K562 (cell line): ENCODE results near the gene ASCL2. TPM values are rescaled to one million over a fixed set of nuclear protein-coding genes. Genes with fewer than 3 reads are reported as not detected.

Experiments
- ATAC-seq: fragments of 200-7000 bp; cut with Tn5 transposase; 3 replicates; pipeline ENCODE4 v1.9.1; 2020; ENCODE audit warnings: moderate library complexity
- BruUV-seq: library from RNA; stranded (reverse); fragments of 400-500 nt; replicated peaks from 2 replicates; lab custom pipeline; 2021; lab: Mats Ljungman, UMichigan
- CTCF ChIA-PET: fragments of 300-600 bp; formaldehyde crosslinking; extraction: SDS; loops from one replicate; lab custom pipeline; 2021; ENCODE audit warnings: low intra/inter-chr PET ratio; lab: Yijun Ruan, JAX
- POLR2A ChIA-PET: fragments of 300-600, 350-650 bp; sonication (Branson Sonifier 250); formaldehyde crosslinking; extraction: SDS; loops from one replicate; lab custom pipeline; 2021; ENCODE audit warnings: antibody characterized with exemption, inconsistent platforms; lab: Yijun Ruan, JAX
- DNase-seq, 4 experiments: peaks; one replicate each; pipeline versions ENCODE4 v3.0.0 to v3.0.0-alpha.2; 2011 to 2018; ENCODE audit warnings: low spot score in 3 of 4, mixed read lengths in 3 of 4; ENCODE audit errors: extremely low read depth in 1 of 4
- FAIRE-seq: peaks from 2 replicates; lab custom pipeline; 2011; peaks lifted over from hg19 to GRCh38; lab: Jason Lieb, UNC
- H2AFZ ChIP-seq: 2 replicates; pipeline ENCODE4 v1.6.0; 2011; ENCODE audit warnings: low read depth, low read length, control low read depth, inconsistent platforms
- H3K27ac ChIP-seq: fragments of 200-600 bp; 3 replicates; pipeline ENCODE4 v1.8.0; 2011; ENCODE audit warnings: low read depth, mild to moderate bottlenecking, control low read depth, inconsistent platforms, low read length, moderate library complexity, mixed read lengths; ENCODE audit errors: extremely low read depth
- H3K27me3 ChIP-seq, 2 experiments: fragments of 300-600 bp in 1 of 2; 2 replicates in 1 of 2; 3 replicates in 1 of 2; pipeline versions ENCODE4 v1.6.0 to v1.8.0; 2011; ENCODE audit warnings: inconsistent platforms in 2 of 2, low read length in 2 of 2, mild to moderate bottlenecking in 1 of 2, mixed read lengths in 1 of 2, moderate library complexity in 1 of 2; ENCODE audit not compliant: control insufficient read depth in 2 of 2, insufficient read depth in 2 of 2
- H3K36me3 ChIP-seq: fragments of 300-600 bp; 3 replicates; pipeline ENCODE4 v1.8.0; 2011; ENCODE audit warnings: mild to moderate bottlenecking, low read length, inconsistent platforms; ENCODE audit not compliant: control insufficient read depth, insufficient read depth
- H3K4me1 ChIP-seq, 2 experiments: fragments of 200-600 bp in 1 of 2; replicated peaks in 1 of 2; 2 replicates in 1 of 2; 3 replicates in 1 of 2; pipeline versions ENCODE4 v1.5.1 to v1.8.0; 2011; ENCODE audit warnings: inconsistent platforms in 2 of 2, low read length in 2 of 2, mild to moderate bottlenecking in 1 of 2, mixed read lengths in 1 of 2, moderate library complexity in 1 of 2; ENCODE audit not compliant: control insufficient read depth in 2 of 2, insufficient read depth in 2 of 2
- H3K4me2 ChIP-seq: 2 replicates; pipeline ENCODE4 v1.6.1; 2011; ENCODE audit warnings: low read length, control low read depth, inconsistent platforms, mixed read lengths; ENCODE audit not compliant: insufficient read depth
- H3K4me3 ChIP-seq: fragments of 200-600 bp; sonication (generic), shearing (Covaris generic); 2 replicates; pipeline ENCODE4 v1.5.1; 2016; ENCODE audit warnings: control low read depth, inconsistent platforms
- H3K79me2 ChIP-seq: fragments of 200-600 bp; 3 replicates; pipeline ENCODE4 v1.8.0; 2011; ENCODE audit warnings: low read length, inconsistent platforms; ENCODE audit not compliant: control insufficient read depth, insufficient read depth
- H3K9ac ChIP-seq, 2 experiments: 2 replicates each; pipeline versions ENCODE4 v1.6.0 to v1.6.1; 2011; ENCODE audit warnings: low read depth in 2 of 2, low read length in 2 of 2, control low read depth in 1 of 2, inconsistent platforms in 1 of 2, mild to moderate bottlenecking in 1 of 2, mixed read lengths in 1 of 2; ENCODE audit not compliant: insufficient read depth in 1 of 2
- H3K9me1 ChIP-seq: one replicate; pipeline ENCODE4 v1.6.0; 2011; ENCODE audit warnings: inconsistent platforms, mild to moderate bottlenecking, low read length, moderate library complexity; ENCODE audit not compliant: control insufficient read depth, insufficient read depth
- H3K9me3 ChIP-seq: replicated peaks from 2 replicates; pipeline ENCODE4 v1.5.1; 2011; ENCODE audit warnings: low read depth, low read length, inconsistent platforms; ENCODE audit not compliant: control insufficient read depth, insufficient read depth
- H4K20me1 ChIP-seq: replicated peaks from 2 replicates; pipeline ENCODE4 v1.6.1; 2011; ENCODE audit warnings: low read length, inconsistent platforms, mixed read lengths; ENCODE audit not compliant: control insufficient read depth, insufficient read depth
- CBX1 ChIP-seq: sonication (generic); IDR thresholded peaks from 2 replicates; pipeline ENCODE4 v1.6.1; 2016; ENCODE audit warnings: antibody characterized with exemption, low read depth, mild to moderate bottlenecking
- CTBP1 ChIP-seq: fragments of 450-650 bp; IDR thresholded peaks from 2 replicates; pipeline ENCODE4 v1.6.1; 2016; ENCODE audit warnings: borderline replicate concordance
- DEAF1 ChIP-seq: fragments of 450-650 bp; formaldehyde crosslinking; IDR thresholded peaks from 2 replicates; pipeline ENCODE4 v1.4.0; 2020; ENCODE audit warnings: mild to moderate bottlenecking, moderate library complexity
- FOSL1 ChIP-seq: fragments of 200-800 bp; sonication (Bioruptor generic); conservative IDR thresholded peaks from 2 replicates; pipeline ENCODE4 v1.6.1; 2016; ENCODE audit warnings: missing genetic modification characterization, missing compliant biosample characterization
- MAZ ChIP-seq, 2 experiments: fragments of 450-650 bp in 1 of 2; sonication (generic) in 1 of 2; formaldehyde crosslinking; IDR thresholded peaks in 1 of 2; conservative IDR thresholded peaks in 1 of 2; 2 replicates each; pipeline versions ENCODE4 v1.4.0 to v1.5.0; 2020; ENCODE audit warnings: mild to moderate bottlenecking in 1 of 2, missing genetic modification reagents in 1 of 2
- RAD21 ChIP-seq, 2 experiments: fragments of 250-450 bp in 1 of 2; fragments of 450-650 bp in 1 of 2; sonication (Bioruptor Pico) in 1 of 2; formaldehyde crosslinking in 1 of 2; IDR thresholded peaks in 1 of 2; conservative IDR thresholded peaks in 1 of 2; 2 replicates each; pipeline versions ENCODE4 v1.4.0 to v1.8.0; 2020 to 2022; ENCODE audit warnings: mild to moderate bottlenecking in 2 of 2, moderate library complexity in 1 of 2
- RCOR1 ChIP-seq, 2 experiments: IDR thresholded peaks; 2 replicates each; pipeline ENCODE4 v1.6.1; 2012; ENCODE audit warnings: low read depth in 2 of 2, low read length in 2 of 2, borderline replicate concordance in 1 of 2, improper control_type of control experiment in 1 of 2
- SMC3 ChIP-seq: conservative IDR thresholded peaks from 2 replicates; pipeline ENCODE4 v1.6.1; 2011; ENCODE audit warnings: low read depth, low read length, improper control_type of control experiment; ENCODE audit not compliant: insufficient read depth
- SPI1 ChIP-seq: IDR thresholded peaks from 2 replicates; pipeline ENCODE4 v1.6.1; 2011; ENCODE audit warnings: low read depth, low read length, control low read depth, borderline replicate concordance
- TCF7L2 ChIP-seq: fragments of 150-350 bp; IDR thresholded peaks from 2 replicates; pipeline ENCODE4 v1.6.1; 2016; ENCODE audit warnings: low read depth, mild to moderate bottlenecking, low read length, moderate library complexity
- U2AF1 ChIP-seq: fragments of 200-400 bp; formaldehyde crosslinking; optimal IDR thresholded peaks from 2 replicates; pipeline ENCODE3; 2017; ENCODE audit warnings: mild to moderate bottlenecking, low read depth, low read length, moderate library complexity
- ZNF134 ChIP-seq: fragments of 250-450 bp; sonication (Bioruptor Pico); conservative IDR thresholded peaks from 2 replicates; pipeline ENCODE4 v1.4.0; 2020
- ZNF395 ChIP-seq: fragments of 200-800 bp; sonication (Bioruptor generic); IDR thresholded peaks from 2 replicates; pipeline ENCODE4 v1.6.1; 2017; ENCODE audit warnings: missing genetic modification characterization, missing compliant biosample characterization
- ZNF766 ChIP-seq: fragments of 200-800 bp; sonication (Bioruptor generic); conservative IDR thresholded peaks from 2 replicates; pipeline ENCODE4 v1.6.1; 2016; ENCODE audit warnings: missing genetic modification characterization, missing compliant biosample characterization
- WGBS: fragments of 100-300 bp; shearing (Covaris generic); methylation state at CpG from one replicate; pipeline ENCODE4 v1.1.6; 2016; ENCODE audit warnings: low coverage, mixed read lengths; ENCODE audit not compliant: insufficient coverage; ENCODE audit errors: missing lambda C conversion rate; 5-methylcytosine and 5-hydroxymethylcytosine counted together
- in situ Hi-C: fragments of 300-500 bp; cut with MboI; formaldehyde crosslinking; loops from 4 replicates; pipeline ENCODE4 v1.15.0; 2018; ENCODE audit warnings: inconsistent platforms, mixed read lengths
- intact Hi-C: fragments of 100-400 bp; cut with micrococcal nuclease; formaldehyde crosslinking; loops from 2 replicates; pipeline ENCODE4 v1.14.2; 2022
- polyA plus RNA-seq, 8 experiments: library from polyadenylated mRNA; depleted of rRNA in 4 of 8; stranded (reverse) in 5 of 8; unstranded in 3 of 8; fragments of >200 nt; fragmentation: Nextera tagmentation in 2 of 8; fragmentation: Illumina TruSeq in 1 of 8; extraction: Ambion mirVana in 2 of 8; extraction: Trizol in 1 of 8; gene quantifications; 2 replicates each; pipeline versions ENCODE4 v1.2.1 to v1.2.3, GENCODE V29; 2011 to 2014; ENCODE audit warnings: inconsistent platforms in 1 of 8, missing spikeins in 1 of 8
- total RNA-seq, 7 experiments: library from RNA; depleted of rRNA in 6 of 7; stranded (reverse); fragments of >200 nt in 6 of 7; fragmentation: Illumina TruSeq in 2 of 7; extraction: Trizol in 2 of 7; gene quantifications; 2 replicates each; pipeline versions ENCODE4 v1.2.1 to v1.2.3, GENCODE V29; 2011 to 2021; ENCODE audit warnings: low replicate concordance in 1 of 7
- TF ChIP-seq, protein P1 (sequence below): sonication (generic); formaldehyde crosslinking; IDR thresholded peaks from 2 replicates; pipeline ENCODE4 v1.8.0; 2022; ENCODE audit warnings: missing genetic modification reagents, mild to moderate bottlenecking, moderate library complexity, borderline replicate concordance

The ASCL2 gene
- total and polyA plus RNA-seq, 9 of the 15 experiments (the other 6 are each of a cell fraction or from before 2014, with no cell fraction given), result 0.11 to 1.4 (median 0.36) TPM; not detected in 2

DNA sequence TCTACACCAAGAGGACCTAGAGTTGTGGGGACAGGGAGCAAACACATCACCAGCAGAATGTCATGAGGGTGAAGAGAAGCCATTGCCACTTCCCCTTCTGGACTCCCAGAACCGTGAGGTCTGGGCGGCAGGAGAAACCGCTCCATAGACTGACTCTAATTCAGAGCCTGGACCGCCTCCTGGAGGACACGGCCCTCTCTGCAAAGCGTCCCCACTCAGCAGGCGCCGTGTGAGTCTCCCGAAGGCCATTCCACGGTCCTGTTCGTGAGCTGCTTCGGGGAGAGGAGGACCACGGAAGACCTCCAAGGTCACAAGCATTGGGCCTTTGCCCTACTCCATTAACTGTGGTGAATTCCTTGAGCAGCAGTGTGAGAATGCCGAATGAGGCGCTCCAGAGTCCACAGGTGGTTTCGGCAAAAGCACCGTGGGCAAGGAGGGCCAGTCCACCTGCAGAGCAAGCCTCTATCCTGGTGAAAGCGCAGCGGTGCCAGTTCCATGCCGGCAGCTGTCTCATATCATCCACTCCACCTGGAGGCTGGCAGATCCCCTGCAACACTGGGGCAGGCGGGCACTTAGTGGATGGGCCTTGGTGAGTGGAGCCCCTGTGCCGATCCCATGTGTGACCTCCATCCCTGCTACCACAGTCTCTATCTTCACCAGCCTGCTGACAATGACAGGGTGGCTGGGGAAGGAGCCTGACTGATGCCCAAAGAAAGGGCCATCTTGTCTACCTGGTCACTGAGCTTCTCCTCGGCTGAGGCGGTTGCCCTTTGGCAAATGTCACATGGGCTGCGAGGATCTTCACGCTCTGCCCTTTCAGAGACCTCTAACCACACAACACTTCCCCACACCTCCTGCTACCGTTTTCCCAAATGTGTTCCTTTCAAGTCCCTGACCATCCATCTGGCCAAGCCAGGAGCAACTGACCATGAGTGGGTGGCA is 23.9 kb upstream of the ASCL2 start:
- H3K27me3 ChIP-seq, result peaks cover 0 to 27% of the 10 kb centered on the region in 2 experiments; a peak in 2 of 5 replicates
- intact Hi-C loops (no loop called here), in situ Hi-C loops (no loop called here)
- POLR2A ChIA-PET, result no interaction called here
- H3K79me2 ChIP-seq, result no peaks in the 10 kb centered on the region
- WGBS, result 30% methylated on average over 25 of the region's 27 CpGs
- CTCF ChIA-PET, result interaction anchor here (0.7 to 1.7 kb wide), 4 partner anchors 95 to 835 kb away, joined by 3 to 7 read pairs (median 4); no protein-coding TSS in a partner anchor
- H3K4me3 ChIP-seq, result no peak overlapping the region
- ATAC-seq (peak; percentile 85), FAIRE-seq (peak; percentile 76), DNase-seq (peak in 1 of 4 experiments; percentile 44)
- H3K27ac ChIP-seq, result no peak overlapping the region
- H3K9me1 ChIP-seq, result no peaks in the 10 kb centered on the region
- H2AFZ ChIP-seq, result peak overlapping the region; percentile 25; the same call in 1 of the 2 replicates
- H3K9me3 ChIP-seq, result no peaks in the 10 kb centered on the region
- H3K36me3 ChIP-seq, result no peaks in the 10 kb centered on the region
- H3K9ac ChIP-seq, result no peak overlapping the region
- peak overlapping the region; percentile 41; the same call in 1 of the 2 replicates for H3K4me2 ChIP-seq
- H4K20me1 ChIP-seq, result no peaks in the 10 kb centered on the region
- no TSS peak for BruUV-seq
- peaks cover 7 to 37% of the 10 kb centered on the region in 2 experiments for H3K4me1 ChIP-seq
- TF ChIP-seq ZNF766 (CRISPR knock-in tag) (peak; percentile 90), CBX1 (0 out of 2 replicates have a peak, but pooled peaks have one; percentile 21), DEAF1 (CRISPR knock-in tag) (peak; percentile 39; the same call in 1 of the 2 replicates), SMC3 (peak; percentile 47; the same call in 1 of the 2 replicates), FOSL1 (tag) (no peak), ZNF395 (CRISPR knock-in tag) (0 out of 2 replicates have a peak, but pooled peaks have one; percentile 22), MAZ (CRISPR knock-in tag; conservative IDR thresholded peaks at IDR 0.05 in 1 of 2, IDR thresholded peaks at IDR 0.05 in 1 of 2) (peak in 1 of 2 experiments; percentile 20; a peak in 1 of 4 replicates), U2AF1 (no peak), CTBP1 (peak; percentile 44; the same call in 1 of the 2 replicates), SPI1 (peak; percentile 91), TCF7L2 (no peak), ZNF134 (CRISPR knock-in tag) (peak; percentile 83), RAD21 (CRISPR knock-in tag; conservative IDR thresholded peaks at IDR 0.05 in 1 of 2, IDR thresholded peaks at IDR 0.05 in 1 of 2) (peak; percentile 52 to 71), RCOR1 (IDR thresholded peaks at IDR 0.05; ENCODE audit: borderline replicate concordance in 1 of 2, low read depth in 2 of 2, low read length in 2 of 2) (0 out of 4 replicates have a peak, but pooled peaks of 1 of the 2 experiments have one; percentile 31)
- TF ChIP-seq, protein P1, sequence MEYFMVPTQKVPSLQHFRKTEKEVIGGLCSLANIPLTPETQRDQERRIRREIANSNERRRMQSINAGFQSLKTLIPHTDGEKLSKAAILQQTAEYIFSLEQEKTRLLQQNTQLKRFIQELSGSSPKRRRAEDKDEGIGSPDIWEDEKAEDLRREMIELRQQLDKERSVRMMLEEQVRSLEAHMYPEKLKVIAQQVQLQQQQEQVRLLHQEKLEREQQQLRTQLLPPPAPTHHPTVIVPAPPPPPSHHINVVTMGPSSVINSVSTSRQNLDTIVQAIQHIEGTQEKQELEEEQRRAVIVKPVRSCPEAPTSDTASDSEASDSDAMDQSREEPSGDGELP (CRISPR knock-in tag), result peak; percentile 28; the same call in 1 of the 2 replicates
